Heart left ventricle (tissue), 16 donors: ENCODE measurements around the gene RNF225. TPM values are rescaled to one million over a fixed set of nuclear protein-coding genes. Genes with fewer than 3 reads are reported as not detected.
A peak's percentile ranks its signal among the peaks of the same experiment; 100 is the strongest.

ENCODE experiments used
- ATAC-seq, 4 donors: fragments of 200-7000 bp; cut with Tn5 transposase; one replicate each; pipeline ENCODE4 v1.9.1; 2020 to 2022; ENCODE audit warnings: moderate library complexity in 4 of 4, mild to moderate bottlenecking in 3 of 4, moderate number of reproducible peaks in 1 of 4
- DNase-seq, 5 donors: peaks; one replicate each; pipeline ENCODE4 v3.0.0-alpha.2; 2020
- H3K27ac ChIP-seq, 12 donors: fragments of 200-600 bp; sonication (generic) in 4 of 12; one replicate each; pipeline versions ENCODE4 v1.5.0 to v1.8.0; 2016 to 2022; ENCODE audit warnings: mild to moderate bottlenecking in 2 of 12
- H3K27me3 ChIP-seq, 9 donors: fragments of 200-600 bp; sonication (generic) in 2 of 9; one replicate each; pipeline versions ENCODE4 v1.5.1 to v1.8.0; 2016 to 2022; ENCODE audit warnings: mild to moderate bottlenecking in 3 of 9
- H3K36me3 ChIP-seq, 9 donors: fragments of 200-600 bp; sonication (generic) in 2 of 9; one replicate each; pipeline versions ENCODE4 v1.5.0 to v1.8.0; 2018 to 2022; ENCODE audit warnings: mild to moderate bottlenecking in 2 of 9
- H3K4me1 ChIP-seq, 12 donors: fragments of 200-600 bp; sonication (generic) in 4 of 12; one replicate each; pipeline versions ENCODE4 v1.5.0 to v1.8.0; 2016 to 2022; ENCODE audit warnings: mild to moderate bottlenecking in 3 of 12
- H3K4me3 ChIP-seq, 12 donors: fragments of 200-600 bp; sonication (generic) in 4 of 12; one replicate each; pipeline versions ENCODE4 v1.5.0 to v1.8.0; 2017 to 2022; ENCODE audit warnings: mild to moderate bottlenecking in 9 of 12, moderate library complexity in 4 of 12
- H3K9me3 ChIP-seq, 12 donors: fragments of 200-600 bp; sonication (generic) in 4 of 12; one replicate each; pipeline versions ENCODE4 v1.5.0 to v1.8.0; 2016 to 2022; ENCODE audit warnings: mild to moderate bottlenecking in 1 of 12
- POLR2A ChIP-seq, 2 donors: fragments of 450-650 bp; IDR thresholded peaks; one replicate each; pipeline ENCODE4 v1.6.1; 2017; ENCODE audit warnings: antibody characterized with exemption in 2 of 2, mild to moderate bottlenecking in 2 of 2, moderate library complexity in 2 of 2
- WGBS, 4 donors: extraction: QIAGEN DNeasy Blood & Tissue Kit in 2 of 4; methylation state at CpG; one replicate each; pipeline versions ENCODE4 v1.1.5 to v1.1.7; 2013 to 2018; 5-methylcytosine and 5-hydroxymethylcytosine counted together
- intact Hi-C, 10 donors: fragments of 100-400 bp; cut with DNase I; formaldehyde crosslinking; loops; one replicate each; pipeline versions ENCODE4 v1.11.1 to v1.14.2; 2022
- polyA plus RNA-seq, 2 donors: library from polyadenylated mRNA; stranded (reverse); fragments of 200-250 nt; gene quantifications; one replicate each; pipeline ENCODE4 v1.2.3, GENCODE V29; 2013
- total RNA-seq, 9 donors: library from RNA; depleted of rRNA in 2 of 9; stranded (reverse); fragments of >200 nt in 2 of 9; fragmentation: NEBNext Ultra II Directional in 3 of 9; extraction: Animal tissue kit (Norgen Biotek cat#: 25700) in 3 of 9; gene quantifications; one replicate each; pipeline versions ENCODE4 v1.1.0 to v1.2.4, GENCODE V29; 2016 to 2023
- TF ChIP-seq, protein P1 (sequence below), 12 donors: fragments of 200-600 bp; sonication (generic) in 4 of 12; IDR thresholded peaks; one replicate each; pipeline versions ENCODE4 v1.5.0 to v1.8.0; 2018 to 2022; ENCODE audit warnings: antibody characterized with exemption in 12 of 12, mild to moderate bottlenecking in 5 of 12
- donor health status: ischemic (EF 13 %, LVEDD 7.1; RV severe dilation, severe dysfunction).
- donor health status: healthy with polysubstance abuse.
- donor health status: DM: no; HTN: yes; CAD: no.
- donor health status: DM: no; HTN: no; CAD: no.
- donor health status: ischemic (EF 25% LVEDD 6.9; RV normal size, moderate dysfunction).
- donor health status: ischemic (EF 25% LVEDD 5.7; RV mildly dilated, moderate dysfunction).
- donor health status: healthy.
- donor health status: DM: yes; HTN: yes; CAD: no.
- donor health status: ischemic (EF 35%, LVEDD 5.7; RV mildly dilated, moderate dysfunction).
- donor health status: nonischemic (EF 11% LVEDD 7.7; RV severe dilation, severe dysfunction).
- donor health status: DM: yes; HTN: yes; CAD: no.
- donor health status: PGD.
- donor health status: ischemic (EF 29% LVEDD 5.4; RV normal size, mild dysfunction).
- donor health status: nonischemic (EF 23%, LVEDD 6.1; RV moderate dilation, normal function).

Gene RNF225
- total and polyA plus RNA-seq, 11 donors: not detected

DNA sequence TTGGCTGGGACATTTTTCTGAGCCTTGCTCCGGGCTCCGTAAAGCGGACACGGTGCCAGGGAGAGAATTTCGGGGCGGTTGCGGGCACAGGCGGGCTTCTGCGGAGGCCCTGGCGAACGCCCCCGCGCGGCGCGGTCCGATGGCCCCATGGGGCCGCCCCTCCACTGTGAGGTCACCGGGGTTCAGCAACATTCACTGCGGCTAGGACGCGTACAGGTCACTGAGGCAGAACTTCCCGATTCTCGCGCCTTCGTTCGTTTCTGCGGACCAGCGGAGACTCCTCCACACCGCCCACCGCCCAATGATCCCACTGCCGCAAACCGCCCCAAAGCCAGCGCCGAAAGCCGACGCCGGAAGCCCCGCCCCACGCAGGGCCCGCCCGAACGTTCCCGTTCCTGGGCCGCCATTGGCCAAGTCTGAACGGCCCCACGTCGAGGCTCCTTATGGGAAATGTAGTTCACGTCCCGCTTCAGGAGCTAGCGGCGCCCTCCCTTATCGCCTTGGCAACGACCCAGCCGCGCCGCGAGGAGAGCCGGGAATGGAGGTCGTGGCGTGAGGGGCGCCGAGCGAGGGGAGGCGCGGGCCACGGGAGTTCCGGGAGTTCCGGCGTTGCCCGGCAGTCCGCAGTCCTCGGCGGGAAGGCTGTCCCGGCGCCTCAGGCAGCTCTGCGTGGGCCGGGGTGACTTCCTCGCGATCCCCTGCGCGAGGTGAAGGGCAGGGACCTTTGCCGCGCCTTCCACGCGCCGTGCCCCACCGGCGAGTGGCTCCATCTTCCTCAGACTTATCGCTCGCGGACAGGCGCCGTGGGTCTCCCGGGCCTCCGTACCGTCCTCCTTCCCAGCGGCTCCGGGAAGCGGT, 12.9 kb downstream of the RNF225 start, which contains the start of gene ZNF584:
Gene ZNF584 (plus strand): TSS at position 498 of the 858 bp plus-strand sequence. CDS start 499 bp downstream, outside the sequence.
- Histone ChIP-seq H3K36me3 (peaks cover 0 to 8% (median 0%) of the 10 kb centered on the region in 9 donors), H3K4me1 (peaks cover 0 to 26% (median 22%) of the 10 kb centered on the region in 12 donors), H3K27me3 (no peaks in the 10 kb centered on the region), H3K9me3 (no peaks in the 10 kb centered on the region), H3K4me3 (peak within 1 kb of the TSS; percentile 61 to 99 (median 88)), H3K27ac (peak within 1 kb of the TSS; percentile 84 to 97 (median 92))
- DNase-seq: peak; percentile 96 to 98 (median 97)
- ATAC-seq: peak; percentile 97 to 99 (median 98)
- TF ChIP-seq, protein P1, sequence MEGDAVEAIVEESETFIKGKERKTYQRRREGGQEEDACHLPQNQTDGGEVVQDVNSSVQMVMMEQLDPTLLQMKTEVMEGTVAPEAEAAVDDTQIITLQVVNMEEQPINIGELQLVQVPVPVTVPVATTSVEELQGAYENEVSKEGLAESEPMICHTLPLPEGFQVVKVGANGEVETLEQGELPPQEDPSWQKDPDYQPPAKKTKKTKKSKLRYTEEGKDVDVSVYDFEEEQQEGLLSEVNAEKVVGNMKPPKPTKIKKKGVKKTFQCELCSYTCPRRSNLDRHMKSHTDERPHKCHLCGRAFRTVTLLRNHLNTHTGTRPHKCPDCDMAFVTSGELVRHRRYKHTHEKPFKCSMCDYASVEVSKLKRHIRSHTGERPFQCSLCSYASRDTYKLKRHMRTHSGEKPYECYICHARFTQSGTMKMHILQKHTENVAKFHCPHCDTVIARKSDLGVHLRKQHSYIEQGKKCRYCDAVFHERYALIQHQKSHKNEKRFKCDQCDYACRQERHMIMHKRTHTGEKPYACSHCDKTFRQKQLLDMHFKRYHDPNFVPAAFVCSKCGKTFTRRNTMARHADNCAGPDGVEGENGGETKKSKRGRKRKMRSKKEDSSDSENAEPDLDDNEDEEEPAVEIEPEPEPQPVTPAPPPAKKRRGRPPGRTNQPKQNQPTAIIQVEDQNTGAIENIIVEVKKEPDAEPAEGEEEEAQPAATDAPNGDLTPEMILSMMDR (IDR thresholded peaks at IDR 0.05): peak in 5 of 12 donors; percentile 12 to 33 (median 24)
- TF ChIP-seq POLR2A (IDR thresholded peaks at IDR 0.05): peak; percentile 61 to 95
- WGBS, 4 donors: 0 to 1% (median 0%) methylated on average over 34 to 100 of the region's 100 CpGs
- intact Hi-C loops: loop anchor here in 1 of 10 donors (2.0 kb wide), 1 partner anchor 30 kb away; no protein-coding TSS in a partner anchor

DNA sequence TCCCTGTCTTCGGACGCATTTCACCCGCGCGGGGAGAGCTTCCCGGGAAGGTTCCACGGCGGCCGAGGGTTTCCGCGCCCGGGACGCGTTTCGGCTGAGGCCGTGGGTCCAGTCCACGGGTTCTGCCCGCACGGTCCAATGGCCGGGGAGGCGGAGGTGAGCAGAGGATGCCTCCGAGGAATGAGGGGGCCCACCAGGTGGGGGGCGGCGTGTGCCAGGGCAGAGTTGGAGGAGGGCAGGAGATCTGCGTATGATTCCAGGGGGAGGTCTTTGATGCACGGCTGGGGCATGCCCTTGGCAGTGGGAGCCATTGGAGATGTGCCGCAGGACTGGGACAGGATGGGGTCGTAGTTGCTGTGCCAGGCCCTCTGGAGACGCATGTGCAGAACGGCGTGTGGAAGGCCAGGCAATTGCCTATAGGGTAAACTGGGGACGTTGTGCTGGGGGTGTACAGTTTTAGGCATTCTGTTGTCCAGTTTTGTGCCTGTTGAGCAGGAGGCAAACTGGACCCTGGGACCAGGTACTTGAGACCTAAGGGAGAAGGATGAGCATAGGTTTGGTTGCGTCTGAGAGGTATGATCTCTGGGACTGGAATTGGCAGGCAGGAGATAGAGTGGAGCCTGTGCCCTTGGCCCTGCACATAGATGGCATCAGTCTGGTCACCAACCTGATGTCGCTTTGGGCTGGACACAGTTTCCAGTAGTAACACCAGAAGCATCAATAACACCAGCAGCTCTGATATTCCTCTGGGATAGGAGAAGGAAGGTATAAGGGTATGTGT, 13.7 kb downstream of the RNF225 start:
- WGBS, 4 donors: 3 to 8% (median 5%) methylated on average over 13 to 34 of the region's 34 CpGs
- Histone ChIP-seq H3K27me3 (no peaks in the 10 kb centered on the region), H3K4me3 (peak overlapping the region; percentile 61 to 99 (median 88)), H3K4me1 (peaks cover 0 to 26% (median 22%) of the 10 kb centered on the region in 12 donors), H3K27ac (peak overlapping the region; percentile 84 to 97 (median 92)), H3K9me3 (no peaks in the 10 kb centered on the region), H3K36me3 (peaks cover 0 to 8% (median 0%) of the 10 kb centered on the region in 9 donors)
- no peak for TF ChIP-seq POLR2A (IDR thresholded peaks at IDR 0.05)
- TF ChIP-seq, protein P1 (IDR thresholded peaks at IDR 0.05): no peak
- intact Hi-C loops: loop anchor here in 1 of 10 donors (2.0 kb wide), 1 partner anchor 30 kb away; no protein-coding TSS in a partner anchor
- DNase-seq: peak in 1 of 5 donors; percentile 51
- peak in 3 of 4 donors; percentile 38 to 51 (median 40) for ATAC-seq

DNA sequence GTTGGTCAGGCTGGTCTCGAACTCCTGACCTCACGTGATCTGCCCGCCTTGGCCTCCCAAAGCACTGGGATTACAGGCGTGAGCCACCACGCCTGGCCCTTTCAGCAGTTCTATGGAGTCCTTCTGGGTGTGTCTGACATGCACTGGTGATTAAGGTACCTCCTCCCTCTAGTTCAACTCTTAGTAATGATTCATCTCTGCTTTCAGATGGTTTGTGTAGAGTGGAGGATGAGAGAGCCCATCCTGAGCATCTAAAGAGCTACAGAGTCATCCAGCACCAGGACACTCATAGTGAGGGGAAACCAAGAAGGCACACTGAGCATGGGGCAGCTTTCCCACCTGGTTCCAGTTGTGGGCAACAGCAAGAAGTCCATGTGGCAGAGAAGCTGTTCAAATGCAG, 21.1 kb downstream of the RNF225 start:
- no peak overlapping the region for H3K27ac ChIP-seq
- H3K9me3 ChIP-seq: peaks cover 0 to 7% (median 0%) of the 10 kb centered on the region in 12 donors
- TF ChIP-seq, protein P1 (IDR thresholded peaks at IDR 0.05): no peak
- TF ChIP-seq POLR2A (IDR thresholded peaks at IDR 0.05): no peak
- no peaks in the 10 kb centered on the region for H3K27me3 ChIP-seq
- ATAC-seq (no peak), DNase-seq (no peak)
- intact Hi-C loops: no loop called here
- H3K4me1 ChIP-seq: no peaks in the 10 kb centered on the region
- 97 to 99% (median 98%) methylated on average over 5 of the region's 5 CpGs for WGBS, 4 donors
- H3K36me3 ChIP-seq: peaks cover 3 to 62% (median 43%) of the 10 kb centered on the region in 9 donors
- H3K4me3 ChIP-seq: no peak overlapping the region
